NCI-H1436 (cell line): ENCODE measurements around the gene C1orf115.
A peak's percentile ranks its signal among the peaks of the same experiment; 100 is the strongest.
"Not testable (repeated sequence)": the region's sequence is repeated elsewhere in the genome, so short reads cannot be mapped to it uniquely, and the experiment has no call there.

ENCODE experiments used
- DNase-seq: peaks from one replicate; lab custom pipeline; 2025; lab: John Stamatoyannopoulos, UW

The C1orf115 gene

GRCh38 chr1:220726634-220727033 is 36.5 kb downstream of the C1orf115 start:
- no peak for DNase-seq

- no peak for DNase-seq
These were observed 37.4 kb downstream of the C1orf115 start for GRCh38 chr1:220727519-220727918.

DNA sequence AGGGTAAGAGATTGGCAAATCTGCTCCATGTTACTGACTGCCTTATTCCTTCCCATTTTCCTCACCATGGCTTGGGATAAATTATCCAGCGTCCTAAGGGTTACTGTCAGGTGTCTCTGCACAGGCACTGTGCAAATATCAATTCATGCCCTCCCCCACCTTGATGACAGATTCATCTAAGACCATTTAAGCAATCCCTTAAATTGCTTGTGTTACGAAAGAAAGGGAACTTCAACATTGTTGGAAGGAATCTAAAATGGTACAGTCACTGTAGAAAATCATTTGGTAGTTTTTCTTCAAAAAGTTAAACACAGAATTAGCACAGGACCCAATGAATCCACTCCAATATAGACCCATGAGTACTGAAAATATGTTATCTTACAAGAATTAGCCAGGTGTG is 40.3 kb downstream of the C1orf115 start:
- no peak for DNase-seq

GRCh38 chr1:220732137-220732536 is 42.0 kb downstream of the C1orf115 start:
- no peak for DNase-seq

DNA sequence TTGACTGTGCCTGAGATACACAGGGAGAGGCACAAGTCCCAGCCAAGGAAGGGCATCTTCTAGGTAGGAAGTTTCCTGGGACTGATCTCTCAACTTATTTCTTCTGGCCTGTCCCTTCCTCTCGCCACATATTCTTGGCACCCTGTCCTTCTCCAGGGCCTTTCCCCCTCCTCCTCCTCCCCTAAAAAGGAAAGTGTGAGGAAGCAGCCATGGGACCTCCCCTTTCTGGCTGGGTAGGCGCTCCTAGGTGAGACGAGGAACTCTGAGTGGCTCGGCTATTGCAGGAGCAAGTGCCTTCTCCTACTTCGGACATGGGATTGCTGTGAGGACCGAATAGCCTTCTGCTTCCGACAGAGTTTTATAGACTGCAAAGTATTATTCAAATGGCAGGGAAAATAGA is 42.5 kb downstream of the C1orf115 start:
- no peak for DNase-seq

DNA sequence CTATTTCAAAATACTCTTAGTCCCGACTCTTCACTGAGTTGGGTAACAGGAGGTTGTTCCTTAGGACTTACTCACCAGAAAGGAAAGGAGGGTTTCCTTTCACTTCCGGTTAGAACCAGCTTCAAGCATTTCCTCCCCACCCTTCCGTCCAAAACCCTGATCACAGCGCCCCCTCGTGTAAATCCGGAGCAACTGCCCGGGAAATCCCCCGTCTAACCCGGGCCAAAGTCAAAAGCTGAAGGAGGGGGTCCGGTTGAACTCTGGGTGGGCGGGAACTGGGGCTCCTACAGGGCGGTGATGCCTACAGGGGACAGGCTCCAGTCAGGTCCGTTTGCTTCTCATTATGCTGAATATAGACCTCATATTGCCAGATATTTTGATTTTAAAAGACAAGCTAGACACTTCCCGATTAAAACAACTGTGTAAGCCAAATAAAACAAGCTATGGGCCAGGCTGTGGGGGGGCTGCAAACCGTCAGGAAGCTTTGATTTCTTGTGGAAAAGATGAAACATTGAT is 43.0 kb downstream of the C1orf115 start:
- peak; percentile 77 for DNase-seq

GRCh38 chr1:220734571-220735326 is 44.6 kb downstream of the C1orf115 start:
- DNase-seq, result no peak

DNA sequence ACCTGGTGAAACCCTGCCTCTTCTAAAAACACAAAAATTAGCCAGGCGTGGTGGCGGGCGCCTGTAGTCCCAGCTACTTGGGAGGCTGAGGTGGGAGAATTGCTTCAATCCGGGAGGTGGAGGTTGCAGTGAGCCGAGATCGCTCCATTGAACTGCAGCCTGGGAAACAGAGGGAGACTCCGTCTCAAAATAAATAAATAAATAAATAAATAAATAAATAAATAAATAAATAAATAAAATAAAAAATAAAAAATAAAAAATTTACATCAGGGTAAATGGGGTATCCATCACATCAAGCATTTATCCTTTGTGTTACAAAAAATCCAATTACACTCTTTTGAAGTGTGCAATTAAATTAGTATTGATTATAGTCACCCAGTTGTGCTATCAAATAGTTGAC is 46.1 kb downstream of the C1orf115 start:
- DNase-seq, result not testable (repeated sequence)

DNA sequence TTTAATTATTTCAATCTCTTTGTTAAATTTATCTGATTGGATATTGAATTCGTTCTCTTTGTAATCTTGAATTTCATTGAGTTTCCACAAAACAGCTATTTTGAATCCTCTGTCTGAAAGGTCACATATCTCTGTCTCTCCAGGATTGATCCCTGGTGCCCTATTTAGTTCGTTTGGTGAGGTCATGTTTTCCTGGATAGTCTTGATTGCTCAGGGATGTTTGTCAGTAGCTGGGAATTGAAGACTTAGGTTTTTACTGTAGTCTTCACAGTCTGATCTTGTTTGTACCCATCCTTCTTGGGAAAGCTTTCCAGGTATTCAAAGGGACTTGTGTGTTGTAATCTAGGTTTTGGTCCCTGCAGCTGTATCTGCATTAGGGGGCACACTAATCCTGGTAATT is 51.2 kb downstream of the C1orf115 start:
- DNase-seq, result no peak

- no peak for DNase-seq
These were observed 51.7 kb downstream of the C1orf115 start for GRCh38 chr1:220741825-220742224.

- no peak for DNase-seq
These were observed 52.4 kb downstream of the C1orf115 start for GRCh38 chr1:220742520-220742919.

GRCh38 chr1:220746851-220747250 is 56.7 kb downstream of the C1orf115 start:
- no peak for DNase-seq

- DNase-seq, result no peak
These were observed 57.4 kb downstream of the C1orf115 start for GRCh38 chr1:220747437-220748088.

- DNase-seq, result peak; percentile 71
These were observed 58.1 kb downstream of the C1orf115 start, which contains the start of gene MTARC2 for GRCh38 chr1:220748089-220748934. Gene MTARC2 (plus strand): TSS chr1:220748322. CDS start chr1:220748532, 210 bp downstream.
